Spleen (tissue), 11 donors: ENCODE data around the gene MUC5B. TPM values are rescaled to one million over a fixed set of nuclear protein-coding genes. Genes with fewer than 3 reads are reported as not detected.

Experiments used
- DNase-seq: peaks from one replicate; pipeline ENCODE4 v3.0.0-alpha.2; 2020
- H3K27ac ChIP-seq, 8 donors: fragments of 200-600 bp; sonication (generic) in 7 of 8; 1 replicate in 4 of 8; 2 replicates in 4 of 8; pipeline versions ENCODE4 v1.5.0 to v1.8.0; 2016 to 2021; ENCODE audit warnings: inconsistent platforms in 4 of 8, mild to moderate bottlenecking in 4 of 8, moderate library complexity in 1 of 8
- H3K27me3 ChIP-seq, 7 donors: fragments of 200-600 bp; sonication (generic) in 6 of 7; replicated peaks in 1 of 7; 1 replicate in 4 of 7; 2 replicates in 3 of 7; pipeline versions ENCODE4 v1.5.0 to v1.8.0; 2016 to 2021; ENCODE audit warnings: inconsistent platforms in 3 of 7, mild to moderate bottlenecking in 1 of 7
- H3K36me3 ChIP-seq, 6 donors: fragments of 200-600 bp; sonication (generic) in 5 of 6; 1 replicate in 4 of 6; 2 replicates in 2 of 6; pipeline versions ENCODE4 v1.5.0 to v1.8.0; 2016 to 2021; ENCODE audit warnings: inconsistent platforms in 2 of 6
- H3K4me1 ChIP-seq, 6 donors: fragments of 200-600 bp; sonication (generic) in 5 of 6; 1 replicate in 3 of 6; 2 replicates in 3 of 6; pipeline versions ENCODE4 v1.5.0 to v1.8.0; 2016 to 2021; ENCODE audit warnings: inconsistent platforms in 3 of 6
- H3K4me3 ChIP-seq, 8 donors: fragments of 200-600 bp; sonication (generic) in 7 of 8; 1 replicate in 4 of 8; 2 replicates in 4 of 8; pipeline versions ENCODE4 v1.5.0 to v1.8.0; 2016 to 2021; ENCODE audit warnings: inconsistent platforms in 4 of 8, mild to moderate bottlenecking in 4 of 8, moderate library complexity in 2 of 8
- H3K9me3 ChIP-seq, 8 donors: fragments of 200-600 bp; sonication (generic) in 7 of 8; 1 replicate in 4 of 8; 2 replicates in 4 of 8; pipeline versions ENCODE4 v1.5.0 to v1.8.0; 2016 to 2021; ENCODE audit warnings: inconsistent platforms in 4 of 8
- POLR2A ChIP-seq, 3 donors: fragments of 450-650 bp; IDR thresholded peaks; one replicate each; pipeline ENCODE4 v1.5.1; 2017; ENCODE audit warnings: antibody characterized with exemption in 3 of 3, mild to moderate bottlenecking in 1 of 3
- POLR2AphosphoS5 ChIP-seq, 3 donors: sonication (generic); formaldehyde crosslinking; IDR thresholded peaks; one replicate each; pipeline ENCODE4 v1.5.1; 2017; ENCODE audit warnings: antibody characterized with exemption in 3 of 3
- WGBS, 5 donors: extraction: QIAGEN DNeasy Blood & Tissue Kit in 3 of 5; methylation state at CpG; one replicate each; pipeline versions ENCODE4 v1.1.5 to v1.1.7; 2013 to 2018; 5-methylcytosine and 5-hydroxymethylcytosine counted together
- intact Hi-C: fragments of 100-400 bp; cut with DNase I; formaldehyde crosslinking; loops from one replicate; pipeline ENCODE4 v1.15.0; 2023; ENCODE audit warnings: low total_unique reads
- polyA plus RNA-seq, 3 donors: library from polyadenylated mRNA; stranded (reverse); fragments of 200-250 nt; gene quantifications; one replicate each; pipeline ENCODE4 v1.2.1, GENCODE V29; 2013
- total RNA-seq, 7 donors: library from RNA; depleted of rRNA in 3 of 7; stranded (reverse); fragments of >200 nt in 3 of 7; fragmentation: NEBNext Ultra II Directional in 4 of 7; extraction: Animal tissue kit (Norgen Biotek cat#: 25700) in 4 of 7; gene quantifications; one replicate each; pipeline versions ENCODE4 v1.1.0 to v1.2.1, GENCODE V29; 2016 to 2021
- TF ChIP-seq, protein P1 (sequence below), 11 experiments: fragments of 200-600 bp in 7 of 11; fragments of 450-650 bp in 4 of 11; sonication (generic) in 4 of 11; IDR thresholded peaks in 8 of 11; conservative IDR thresholded peaks in 3 of 11; 1 replicate in 7 of 11; 2 replicates in 4 of 11; pipeline versions ENCODE4 v1.4.0 to v1.8.0; 2016 to 2021; ENCODE audit warnings: antibody characterized with exemption in 11 of 11, inconsistent platforms in 4 of 11, mild to moderate bottlenecking in 1 of 11
- donor health status: healthy with polysubstance abuse.
- donor health status: DM: no; HTN: no; CAD: no; lungs with moderate emphysema.
- donor health status: DM: no; HTN: no; CAD: no.
- donor health status: Bipolar disorder and iron deficiency.
- donor health status: healthy.
- donor health status: DM: no; HTN: no; CAD: no.
- donor health status: DM: yes; HTN: yes; CAD: no.

Gene MUC5B
- total and polyA plus RNA-seq, 10 donors: under 0.01 to 0.09 (median under 0.01) TPM; not detected in 7

DNA sequence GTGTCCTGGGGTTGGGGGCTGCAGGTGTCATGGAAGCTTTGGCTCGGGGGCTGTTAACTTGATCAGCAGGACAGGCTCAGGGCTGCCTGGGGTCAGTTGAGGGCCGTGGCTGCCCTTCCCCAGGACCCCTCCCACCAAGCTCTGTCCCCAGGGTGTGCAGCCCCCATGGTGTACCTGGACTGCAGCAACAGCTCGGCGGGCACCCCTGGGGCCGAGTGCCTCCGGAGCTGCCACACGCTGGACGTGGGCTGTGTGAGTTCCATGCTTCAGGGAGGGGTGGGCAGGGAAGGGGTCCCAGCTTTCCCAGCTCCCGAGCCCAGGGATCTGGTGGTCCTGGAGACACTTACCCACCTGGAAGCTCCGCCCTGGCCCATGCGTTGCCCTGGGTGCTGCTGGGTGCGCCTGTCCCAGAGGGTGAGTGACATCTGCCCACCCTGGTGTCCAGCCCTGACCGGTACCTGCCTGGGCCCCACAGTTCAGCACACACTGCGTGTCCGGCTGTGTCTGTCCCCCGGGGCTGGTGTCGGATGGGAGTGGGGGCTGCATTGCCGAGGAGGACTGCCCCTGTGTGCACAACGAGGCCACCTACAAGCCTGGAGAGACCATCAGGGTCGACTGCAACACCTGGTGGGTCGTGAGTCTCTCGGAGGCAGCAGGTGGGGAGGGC, 11.3 kb downstream of the MUC5B start:
- DNase-seq: peak; percentile 62
- peaks cover 0 to 37% (median 0%) of the 10 kb centered on the region in 7 donors for H3K27me3 ChIP-seq
- no peaks in the 10 kb centered on the region for H3K4me1 ChIP-seq
- H3K9me3 ChIP-seq: no peaks in the 10 kb centered on the region
- intact Hi-C loops: no loop called here
- H3K27ac ChIP-seq: no peak overlapping the region
- no peaks in the 10 kb centered on the region for H3K36me3 ChIP-seq
- H3K4me3 ChIP-seq: no peak overlapping the region
- TF ChIP-seq POLR2A (IDR thresholded peaks at IDR 0.05) (no peak), POLR2AphosphoS5 (IDR thresholded peaks at IDR 0.05) (no peak)
- TF ChIP-seq, protein P1, sequence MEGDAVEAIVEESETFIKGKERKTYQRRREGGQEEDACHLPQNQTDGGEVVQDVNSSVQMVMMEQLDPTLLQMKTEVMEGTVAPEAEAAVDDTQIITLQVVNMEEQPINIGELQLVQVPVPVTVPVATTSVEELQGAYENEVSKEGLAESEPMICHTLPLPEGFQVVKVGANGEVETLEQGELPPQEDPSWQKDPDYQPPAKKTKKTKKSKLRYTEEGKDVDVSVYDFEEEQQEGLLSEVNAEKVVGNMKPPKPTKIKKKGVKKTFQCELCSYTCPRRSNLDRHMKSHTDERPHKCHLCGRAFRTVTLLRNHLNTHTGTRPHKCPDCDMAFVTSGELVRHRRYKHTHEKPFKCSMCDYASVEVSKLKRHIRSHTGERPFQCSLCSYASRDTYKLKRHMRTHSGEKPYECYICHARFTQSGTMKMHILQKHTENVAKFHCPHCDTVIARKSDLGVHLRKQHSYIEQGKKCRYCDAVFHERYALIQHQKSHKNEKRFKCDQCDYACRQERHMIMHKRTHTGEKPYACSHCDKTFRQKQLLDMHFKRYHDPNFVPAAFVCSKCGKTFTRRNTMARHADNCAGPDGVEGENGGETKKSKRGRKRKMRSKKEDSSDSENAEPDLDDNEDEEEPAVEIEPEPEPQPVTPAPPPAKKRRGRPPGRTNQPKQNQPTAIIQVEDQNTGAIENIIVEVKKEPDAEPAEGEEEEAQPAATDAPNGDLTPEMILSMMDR (IDR thresholded peaks at IDR 0.05 in 8 of 11, conservative IDR thresholded peaks at IDR 0.05 in 3 of 11): no peak
- WGBS, 5 donors: 58 to 80% (median 74%) methylated on average over 1 to 22 of the region's 22 CpGs

- TF ChIP-seq POLR2A (IDR thresholded peaks at IDR 0.05) (no peak), POLR2AphosphoS5 (IDR thresholded peaks at IDR 0.05) (no peak)
- TF ChIP-seq, protein P1 (IDR thresholded peaks at IDR 0.05 in 8 of 11, conservative IDR thresholded peaks at IDR 0.05 in 3 of 11): no peak
- Histone ChIP-seq H3K4me1 (no peaks in the 10 kb centered on the region), H3K4me3 (no peak overlapping the region), H3K27me3 (peaks cover 0 to 31% (median 0%) of the 10 kb centered on the region in 7 donors), H3K27ac (no peak overlapping the region), H3K9me3 (no peaks in the 10 kb centered on the region), H3K36me3 (no peaks in the 10 kb centered on the region)
- WGBS, 5 donors: 72 to 90% (median 85%) methylated on average over 11 to 23 of the region's 23 CpGs
- intact Hi-C loops: no loop called here
- DNase-seq: peak; percentile 67
Observed at GRCh38 chr11:1234771-1235305, 12.0 kb downstream of the MUC5B start.

DNA sequence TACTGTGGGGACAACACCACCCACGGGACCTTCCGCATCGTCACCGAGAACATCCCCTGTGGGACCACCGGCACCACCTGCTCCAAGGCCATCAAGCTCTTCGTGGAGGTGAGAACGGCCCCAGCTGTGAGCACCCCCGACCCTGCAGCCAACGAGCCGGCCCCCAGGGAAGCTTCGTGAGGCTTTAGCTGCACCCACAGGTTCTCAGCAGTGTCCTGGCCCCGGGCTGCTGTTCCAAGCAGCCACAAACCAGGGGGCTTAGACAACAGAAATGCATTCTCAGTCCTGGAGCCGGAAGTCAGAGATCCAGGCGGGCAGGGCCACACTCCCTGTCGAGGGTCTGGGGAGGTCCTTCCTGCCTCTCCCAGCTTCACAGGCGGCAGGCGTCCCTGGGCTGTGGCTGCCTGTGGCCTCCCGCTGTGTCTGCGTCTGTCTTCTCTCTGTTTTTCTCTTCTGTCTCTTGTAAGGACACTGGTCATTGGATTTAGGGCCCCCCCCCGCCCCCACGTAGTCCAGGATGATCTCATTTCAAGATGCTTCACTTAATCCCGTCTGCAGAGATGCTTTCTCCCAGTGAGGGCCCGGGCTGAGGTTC, 12.5 kb downstream of the MUC5B start:
- H3K27me3 ChIP-seq: peaks cover 0 to 25% (median 0%) of the 10 kb centered on the region in 7 donors
- no peak overlapping the region for H3K27ac ChIP-seq
- WGBS, 5 donors: 75 to 77% (median 76%) methylated on average over 20 to 23 of the region's 23 CpGs
- H3K4me3 ChIP-seq: no peak overlapping the region
- no peaks in the 10 kb centered on the region for H3K4me1 ChIP-seq
- DNase-seq: peak; percentile 62
- no peaks in the 10 kb centered on the region for H3K36me3 ChIP-seq
- no peak for TF ChIP-seq POLR2A (IDR thresholded peaks at IDR 0.05)
- TF ChIP-seq, protein P1 (IDR thresholded peaks at IDR 0.05 in 8 of 11, conservative IDR thresholded peaks at IDR 0.05 in 3 of 11): no peak
- no peak for TF ChIP-seq POLR2AphosphoS5 (IDR thresholded peaks at IDR 0.05)
- intact Hi-C loops: no loop called here
- H3K9me3 ChIP-seq: no peaks in the 10 kb centered on the region

GRCh38 chr11:1235901-1236315, 13.0 kb downstream of the MUC5B start:
- Histone ChIP-seq H3K4me1 (no peaks in the 10 kb centered on the region), H3K27ac (no peak overlapping the region), H3K36me3 (no peaks in the 10 kb centered on the region), H3K9me3 (no peaks in the 10 kb centered on the region), H3K27me3 (peaks cover 0 to 20% (median 0%) of the 10 kb centered on the region in 7 donors), H3K4me3 (no peak overlapping the region)
- TF ChIP-seq POLR2A (IDR thresholded peaks at IDR 0.05) (no peak), POLR2AphosphoS5 (IDR thresholded peaks at IDR 0.05) (no peak)
- TF ChIP-seq, protein P1 (IDR thresholded peaks at IDR 0.05 in 8 of 11, conservative IDR thresholded peaks at IDR 0.05 in 3 of 11): no peak
- intact Hi-C loops: no loop called here
- DNase-seq: peak; percentile 70
- 68 to 87% (median 80%) methylated on average over 10 to 16 of the region's 16 CpGs for WGBS, 5 donors
